PC-3 (cell line): ENCODE results near the gene GALNT10.

Source experiments
- EZH2 ChIP-seq: fragments of 300-600 bp; sonication (generic); IDR thresholded peaks from one replicate; pipeline ENCODE4 v1.6.1; 2017; ENCODE audit warnings: antibody characterized with exemption, mild to moderate bottlenecking, low read length; ENCODE audit not compliant: unreplicated experiment
- EZH2phosphoT487 ChIP-seq: fragments of 300-600 bp; sonication (generic); IDR thresholded peaks from 2 replicates; pipeline ENCODE4 v1.6.1; 2018; ENCODE audit warnings: mild to moderate bottlenecking, antibody characterized with exemption, low read length, borderline replicate concordance
- TF ChIP-seq, protein P1 (sequence below): fragments of 300-600 bp; sonication (generic); conservative IDR thresholded peaks from 2 replicates; pipeline ENCODE4 v1.5.1; 2017; ENCODE audit warnings: antibody characterized with exemption, low read depth, mild to moderate bottlenecking, low read length

- TF ChIP-seq, protein P1, sequence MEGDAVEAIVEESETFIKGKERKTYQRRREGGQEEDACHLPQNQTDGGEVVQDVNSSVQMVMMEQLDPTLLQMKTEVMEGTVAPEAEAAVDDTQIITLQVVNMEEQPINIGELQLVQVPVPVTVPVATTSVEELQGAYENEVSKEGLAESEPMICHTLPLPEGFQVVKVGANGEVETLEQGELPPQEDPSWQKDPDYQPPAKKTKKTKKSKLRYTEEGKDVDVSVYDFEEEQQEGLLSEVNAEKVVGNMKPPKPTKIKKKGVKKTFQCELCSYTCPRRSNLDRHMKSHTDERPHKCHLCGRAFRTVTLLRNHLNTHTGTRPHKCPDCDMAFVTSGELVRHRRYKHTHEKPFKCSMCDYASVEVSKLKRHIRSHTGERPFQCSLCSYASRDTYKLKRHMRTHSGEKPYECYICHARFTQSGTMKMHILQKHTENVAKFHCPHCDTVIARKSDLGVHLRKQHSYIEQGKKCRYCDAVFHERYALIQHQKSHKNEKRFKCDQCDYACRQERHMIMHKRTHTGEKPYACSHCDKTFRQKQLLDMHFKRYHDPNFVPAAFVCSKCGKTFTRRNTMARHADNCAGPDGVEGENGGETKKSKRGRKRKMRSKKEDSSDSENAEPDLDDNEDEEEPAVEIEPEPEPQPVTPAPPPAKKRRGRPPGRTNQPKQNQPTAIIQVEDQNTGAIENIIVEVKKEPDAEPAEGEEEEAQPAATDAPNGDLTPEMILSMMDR = no peak
- no peak for TF ChIP-seq EZH2
- TF ChIP-seq EZH2phosphoT487 = no peak
Measured at GRCh38 chr5:154344461-154344860, 153.9 kb downstream of the GALNT10 start.
